GM19324 (cell line): ENCODE data around the gene ADAM10.
"Not testable (repeated sequence)": the region's sequence is repeated elsewhere in the genome, so short reads cannot be mapped to it uniquely, and the experiment has no call there.

ENCODE experiments used
- ATAC-seq: cut with Tn5 transposase; IDR thresholded peaks from one replicate; pipeline ENCODE4 v1.9.1; 2021; ENCODE audit warnings: mild to moderate bottlenecking, moderate library complexity; ENCODE audit not compliant: unreplicated experiment, low FRiP score

The ADAM10 gene

GRCh38 chr15:58622877-58623276 lies 126.6 kb downstream of the ADAM10 start:
- no peak for ATAC-seq

DNA sequence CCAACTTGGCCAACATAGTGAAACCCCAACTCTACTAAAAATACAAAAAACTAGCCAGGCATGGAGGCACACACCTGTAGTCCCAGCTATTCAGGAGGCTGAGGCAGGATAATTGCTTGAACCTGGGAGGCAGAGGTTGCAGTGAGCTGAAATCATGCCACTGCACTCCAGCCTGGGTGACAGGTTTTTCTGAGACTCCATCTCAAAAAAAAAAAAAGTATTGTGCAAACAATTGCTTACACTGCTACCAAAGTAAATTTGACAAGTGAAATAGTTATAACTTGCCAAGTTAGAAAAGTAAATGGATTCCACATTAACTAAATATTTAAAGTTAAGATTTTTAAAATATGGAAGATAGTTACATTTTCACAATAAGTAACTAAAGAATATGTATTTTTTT lies 129.2 kb downstream of the ADAM10 start:
- ATAC-seq: not testable (repeated sequence)

GRCh38 chr15:58616171-58616570 lies 133.3 kb downstream of the ADAM10 start:
- no peak for ATAC-seq

GRCh38 chr15:58611731-58612676 lies 137.5 kb downstream of the ADAM10 start:
- no peak for ATAC-seq

DNA sequence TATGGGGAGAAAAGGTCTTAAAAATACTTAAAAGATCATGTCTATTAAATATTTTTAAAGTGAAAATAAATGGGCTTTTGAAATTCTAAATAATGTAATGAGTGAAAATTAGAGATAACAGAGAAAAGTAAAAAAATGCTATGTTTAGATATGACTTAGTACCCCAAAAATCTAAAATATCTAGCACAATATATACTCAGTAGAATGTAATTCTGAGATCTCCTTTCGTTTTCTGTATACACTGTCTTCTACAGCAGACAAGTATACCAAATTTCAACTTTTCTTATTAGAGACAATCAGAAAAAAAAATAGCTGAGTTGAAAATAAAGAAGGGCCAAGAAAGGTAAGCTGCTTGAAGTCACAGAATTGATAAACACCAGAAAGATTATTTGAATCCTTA lies 140.8 kb downstream of the ADAM10 start:
- ATAC-seq: no peak

- no peak for ATAC-seq
Observed at GRCh38 chr15:58608129-58608590, 141.3 kb downstream of the ADAM10 start.

DNA sequence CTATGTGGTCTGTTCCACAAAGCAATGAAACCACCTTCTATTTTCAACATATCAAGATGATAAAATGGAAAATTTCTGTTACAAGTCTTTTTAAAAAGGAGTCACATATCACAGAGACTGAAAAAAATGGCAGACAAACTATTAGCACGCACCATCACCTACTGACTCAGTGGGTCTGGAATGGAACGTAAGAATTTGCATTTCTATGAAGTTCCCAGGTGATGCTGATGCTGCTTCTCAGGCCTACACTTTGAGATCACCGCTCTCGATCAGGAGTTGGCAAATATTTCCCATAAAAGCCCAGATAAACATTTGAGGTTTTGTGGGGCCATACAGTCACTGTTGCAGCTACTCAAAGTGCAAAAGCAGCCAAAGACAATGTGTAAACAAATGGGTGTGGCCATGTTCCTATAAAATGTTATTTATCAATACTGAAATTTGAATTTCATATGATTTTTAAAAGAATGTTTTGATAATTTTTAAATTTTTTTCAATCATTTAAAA lies 142.9 kb downstream of the ADAM10 start:
- no peak for ATAC-seq

DNA sequence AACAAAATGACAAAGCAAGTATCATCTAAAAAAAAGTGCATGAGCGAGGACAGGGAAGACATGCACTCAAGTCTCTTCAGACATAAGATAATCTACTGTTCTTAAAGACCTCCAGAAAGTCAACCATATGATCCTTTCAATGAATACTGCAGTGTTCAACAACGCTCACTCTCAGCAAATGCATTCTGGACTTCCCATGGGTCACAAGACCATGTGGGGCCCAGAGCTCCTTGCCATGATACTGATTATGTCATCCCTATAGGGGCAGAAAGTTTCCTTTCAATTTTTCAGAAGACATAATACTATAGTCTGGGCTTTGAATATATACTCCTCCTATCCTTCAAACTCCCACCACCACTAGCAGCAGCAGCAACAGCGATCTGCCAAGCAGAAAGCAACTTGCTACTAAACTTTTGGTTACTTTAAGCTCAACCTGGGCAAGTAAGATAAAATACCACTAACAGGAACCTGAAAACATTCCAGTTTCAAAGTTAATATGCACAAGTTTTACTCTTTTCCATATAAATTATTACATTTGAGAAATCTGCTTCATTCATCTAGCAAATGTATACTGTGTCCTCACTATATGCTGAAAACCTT lies 143.5 kb downstream of the ADAM10 start:
- no peak for ATAC-seq

DNA sequence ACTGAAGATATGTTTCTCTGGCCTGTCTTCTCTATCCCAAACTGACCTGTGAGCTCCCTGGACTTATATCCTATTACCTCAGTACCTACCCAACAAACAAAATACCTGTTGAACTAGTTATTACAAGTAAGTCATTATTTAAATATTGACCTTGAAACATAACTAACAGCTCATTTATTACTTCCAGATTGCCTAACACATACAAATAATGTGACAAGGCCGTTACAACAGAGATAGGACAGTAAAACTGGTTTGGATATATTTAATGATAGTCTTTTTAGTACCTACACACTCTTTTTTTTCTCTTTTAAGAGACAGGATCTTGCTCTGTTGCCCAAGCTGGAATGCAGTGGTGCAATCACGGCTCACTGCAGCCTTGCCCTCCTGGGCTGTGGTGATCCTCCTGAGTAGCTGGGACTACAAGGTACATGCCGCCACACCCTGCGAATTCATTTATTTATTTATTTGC lies 145.0 kb downstream of the ADAM10 start:
- no peak for ATAC-seq

- not testable (repeated sequence) for ATAC-seq
Observed at GRCh38 chr15:58603927-58604326, 145.6 kb downstream of the ADAM10 start.

GRCh38 chr15:58602823-58603222 lies 146.7 kb downstream of the ADAM10 start:
- no peak for ATAC-seq

GRCh38 chr15:58598829-58599210 lies 150.7 kb downstream of the ADAM10 start:
- no peak for ATAC-seq

DNA sequence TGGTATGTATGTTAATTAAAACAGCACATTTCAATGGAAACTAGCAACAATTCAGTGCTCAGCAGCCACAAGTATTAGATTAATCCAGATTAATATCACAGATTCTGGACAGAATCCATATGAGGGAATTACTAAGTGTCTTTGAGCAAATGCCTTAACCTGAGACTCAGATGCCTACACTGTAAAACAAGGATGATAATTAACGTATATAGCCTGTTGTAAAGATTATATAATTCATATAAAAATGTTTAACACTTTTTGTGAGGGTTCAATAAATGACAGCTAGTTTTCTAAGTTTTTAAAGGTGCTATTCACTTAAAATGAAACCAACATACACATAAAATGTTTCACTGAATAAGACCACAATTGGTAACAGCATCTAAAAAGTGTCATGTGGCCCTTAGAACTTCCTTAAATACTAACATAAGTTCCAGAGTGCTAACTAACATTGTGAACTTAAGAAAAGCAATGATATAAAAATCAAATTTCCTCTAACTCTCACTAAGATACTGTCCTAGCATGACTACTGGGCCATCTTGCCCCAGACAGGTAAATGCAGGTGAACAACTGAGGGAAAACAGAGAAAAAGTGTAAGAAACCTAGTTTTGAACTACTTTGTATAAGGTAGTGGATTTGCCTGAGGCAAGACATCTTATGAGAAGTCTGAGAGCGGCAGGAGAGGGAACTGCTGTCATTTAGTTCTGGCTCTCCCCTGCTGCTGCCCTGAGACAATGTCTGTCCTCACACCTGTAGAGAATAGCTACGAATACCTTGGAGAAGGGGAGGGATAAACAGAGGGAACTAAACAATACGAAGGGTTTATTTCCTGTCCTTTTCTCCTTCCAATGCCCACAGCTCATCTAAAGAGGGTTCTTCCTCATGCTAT lies 151.3 kb downstream of the ADAM10 start:
- ATAC-seq: no peak

- no peak for ATAC-seq
Observed at GRCh38 chr15:58595516-58596263, 153.8 kb downstream of the ADAM10 start.

DNA sequence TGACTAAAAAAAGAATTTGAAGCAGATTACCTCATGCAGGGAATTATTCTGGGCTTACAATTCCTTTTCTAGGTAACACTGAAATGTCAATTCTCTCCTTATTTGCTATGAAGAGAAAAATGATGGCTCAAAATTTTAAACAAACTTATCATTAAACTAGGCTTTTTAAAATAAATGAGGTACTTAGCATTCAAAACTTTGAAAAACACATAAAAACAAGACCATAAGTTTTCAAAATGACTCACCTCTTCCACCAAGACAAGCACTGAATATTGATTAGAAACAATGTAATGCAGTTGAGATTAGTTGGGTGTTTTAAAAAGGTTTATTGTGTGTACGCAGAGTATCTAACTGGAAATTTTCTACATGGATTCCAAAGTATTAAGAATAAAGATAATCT lies 154.6 kb downstream of the ADAM10 start:
- ATAC-seq: no peak

- ATAC-seq: no peak
Observed at GRCh38 chr15:58593870-58594269, 155.6 kb downstream of the ADAM10 start.

- no peak for ATAC-seq
Observed at GRCh38 chr15:58590926-58591325, 158.6 kb downstream of the ADAM10 start.

GRCh38 chr15:58590236-58590635 lies 159.3 kb downstream of the ADAM10 start:
- no peak for ATAC-seq

DNA sequence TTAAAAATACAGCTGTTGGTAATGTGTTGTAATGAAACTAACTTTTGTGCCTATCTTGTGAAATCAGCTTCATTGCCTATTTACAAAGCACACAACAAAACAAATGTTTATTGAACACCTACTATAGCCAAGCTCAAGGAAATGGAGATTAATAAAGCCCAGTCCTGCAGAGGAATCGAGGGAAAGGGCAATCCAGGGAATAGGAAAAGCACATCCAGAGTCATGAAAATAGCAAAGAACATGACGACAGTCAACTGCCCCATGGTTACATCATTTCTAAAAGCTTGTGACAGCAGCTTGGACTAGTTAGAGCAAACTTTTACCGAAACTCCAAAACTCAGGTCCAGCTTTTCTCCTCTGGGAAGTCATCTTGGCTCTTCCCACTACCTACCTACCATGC lies 160.5 kb downstream of the ADAM10 start:
- no peak for ATAC-seq

DNA sequence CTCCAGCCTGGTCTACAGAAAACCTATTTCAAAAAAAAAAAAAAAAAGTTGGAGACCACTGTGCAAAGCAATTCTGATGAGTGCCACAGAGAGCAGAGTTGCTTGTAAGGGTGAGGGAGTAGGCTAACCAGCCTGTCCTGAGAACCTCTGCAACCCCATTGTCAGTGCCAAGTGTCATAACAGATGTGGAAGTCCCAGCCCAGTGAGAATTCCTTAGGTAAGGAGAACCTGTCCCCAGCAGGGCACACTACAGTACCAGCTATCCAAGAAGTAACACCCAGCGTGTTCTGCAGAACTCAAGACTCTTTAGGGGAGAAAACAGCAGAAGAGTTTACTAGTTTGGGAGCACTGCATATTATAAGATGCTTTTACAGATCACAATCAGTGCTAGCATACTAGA lies 161.4 kb downstream of the ADAM10 start:
- ATAC-seq: no peak
